Transverse colon (tissue), 4 donors: ENCODE results near the gene CALM1.
A peak's percentile ranks its signal among the peaks of the same experiment; 100 is the strongest.

Source experiments
- CTCF ChIP-seq, 5 experiments: fragments of 200-600 bp in 3 of 5; fragments of 450-650 bp in 2 of 5; sonication (generic) in 3 of 5; IDR thresholded peaks; 1 replicate in 2 of 5; 2 replicates in 3 of 5; pipeline ENCODE4 v1.5.1; 2016 to 2017; ENCODE audit warnings: antibody characterized with exemption in 5 of 5, inconsistent platforms in 3 of 5, mild to moderate bottlenecking in 2 of 5, moderate library complexity in 1 of 5
- POLR2A ChIP-seq: fragments of 450-650 bp; IDR thresholded peaks from one replicate; pipeline ENCODE4 v1.6.1; 2016; ENCODE audit warnings: antibody characterized with exemption, mild to moderate bottlenecking, moderate library complexity
- POLR2AphosphoS5 ChIP-seq, 3 donors: sonication (generic); formaldehyde crosslinking; IDR thresholded peaks; one replicate each; pipeline ENCODE4 v1.6.1; 2016; ENCODE audit warnings: antibody characterized with exemption in 3 of 3

DNA sequence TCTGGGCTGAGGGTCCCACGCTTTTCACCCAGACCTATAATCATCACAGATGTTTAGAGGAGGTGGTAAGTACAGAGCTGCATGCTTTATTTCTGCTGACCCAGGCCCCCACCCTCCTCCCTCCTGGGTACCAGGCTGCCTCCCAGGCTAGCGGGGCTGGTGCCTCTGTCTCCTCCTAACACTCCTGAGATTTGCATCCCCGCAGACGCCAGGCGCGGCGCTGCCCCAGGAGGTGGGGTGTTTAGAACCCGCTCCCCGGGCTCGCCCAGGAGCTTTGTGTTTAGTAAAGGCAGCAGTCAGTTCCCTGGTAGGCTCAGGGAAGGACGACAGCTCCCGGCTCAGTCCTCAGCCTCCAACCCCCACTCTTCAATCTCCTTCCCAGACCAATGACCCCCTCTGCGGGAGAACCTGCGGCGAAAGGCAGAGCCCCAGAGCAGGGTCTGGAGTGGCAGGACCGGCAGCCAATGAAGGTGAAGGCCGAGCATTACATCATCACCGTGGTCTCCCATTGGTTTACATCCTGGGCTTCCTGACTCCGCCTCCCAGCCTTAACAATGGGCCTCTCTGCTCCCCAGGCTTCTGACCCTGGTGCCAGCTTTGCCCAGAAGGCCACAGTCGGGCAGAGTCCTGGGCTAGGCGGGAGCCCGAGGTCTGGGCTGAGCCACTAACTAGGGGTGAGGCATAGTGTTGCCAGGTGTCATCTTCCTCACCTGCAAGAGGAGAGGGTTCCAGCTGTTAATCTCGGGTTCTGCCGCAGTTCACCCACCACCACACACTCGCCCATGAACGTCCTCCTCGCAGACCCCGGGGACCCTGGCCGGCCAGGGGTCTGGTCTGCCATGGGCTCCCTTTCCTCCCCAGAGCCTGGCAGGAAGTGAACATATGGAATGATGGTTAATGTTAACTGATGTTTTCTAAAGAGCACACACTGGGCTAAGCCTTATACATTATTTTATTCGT is 57.5 kb downstream of the CALM1 start:
- TF ChIP-seq CTCF (IDR thresholded peaks at IDR 0.05): no peak
- peak; percentile 19 to 27 (median 24) for TF ChIP-seq POLR2AphosphoS5 (IDR thresholded peaks at IDR 0.05)
- peak; percentile 41 for TF ChIP-seq POLR2A
